Mesothelial cell of epicardium (in vitro differentiated cells): ENCODE data around the gene CABS1. TPM values are rescaled to one million over a fixed set of nuclear protein-coding genes. Genes with fewer than 3 reads are reported as not detected.

Source experiments
- DNase-seq, 2 experiments: peaks; one replicate each; pipeline ENCODE4 v3.0.0; 2021; ENCODE audit warnings: low spot score in 2 of 2; ENCODE audit not compliant: unreplicated experiment in 2 of 2
- H3K27ac Mint-ChIP-seq: 2 replicates; pipeline ENCODE4 v1.8.0; 2021; ENCODE audit warnings: mixed read lengths
- H3K27me3 Mint-ChIP-seq: 2 replicates; pipeline ENCODE4 v1.8.0; 2021; ENCODE audit warnings: low read depth, mixed read lengths
- H3K36me3 Mint-ChIP-seq: 2 replicates; pipeline ENCODE4 v1.8.0; 2021; ENCODE audit warnings: mixed read lengths
- H3K4me1 Mint-ChIP-seq: 2 replicates; pipeline ENCODE4 v1.8.0; 2021; ENCODE audit warnings: mixed read lengths
- H3K4me3 Mint-ChIP-seq: 2 replicates; pipeline ENCODE4 v1.8.0; 2021; ENCODE audit warnings: mild to moderate bottlenecking, moderate library complexity, mixed read lengths
- H3K9me3 Mint-ChIP-seq: 2 replicates; pipeline ENCODE4 v1.8.0; 2021; ENCODE audit warnings: mixed read lengths
- CTCF ChIP-seq: fragments of 200-600 bp; sonication (generic); IDR thresholded peaks from one replicate; pipeline ENCODE4 v1.5.0; 2021; ENCODE audit warnings: antibody characterized with exemption; ENCODE audit not compliant: unreplicated experiment
- total RNA-seq: library from RNA; stranded (reverse); gene quantifications from 3 replicates; pipeline ENCODE4 v1.2.1, GENCODE V29; 2021

CABS1 gene
- total RNA-seq, 1 donor from 2014 or later, result 0.69 TPM

- TF ChIP-seq CTCF, result no peak
- no peak overlapping the region for H3K4me3 Mint-ChIP-seq
- no peaks in the 10 kb centered on the region for H3K9me3 Mint-ChIP-seq
- peaks cover 3% of the 10 kb centered on the region for H3K4me1 Mint-ChIP-seq
- DNase-seq, result no peak
- H3K27ac Mint-ChIP-seq, result no peak overlapping the region
- no peaks in the 10 kb centered on the region for H3K27me3 Mint-ChIP-seq
- H3K36me3 Mint-ChIP-seq, result no peaks in the 10 kb centered on the region
These were observed 45.8 kb downstream of the CABS1 start for GRCh38 chr4:70380578-70380977.

- no peaks in the 10 kb centered on the region for H3K27me3 Mint-ChIP-seq
These were observed 48.0 kb downstream of the CABS1 start, which contains the start of gene SMR3B for GRCh38 chr4:70382691-70383181. TSS of gene SMR3B (plus strand) at chr4:70383131. CDS start at chr4:70384511, 1,380 bp downstream.

More at GRCh38 chr4:70382691-70383181, 48.0 kb downstream of the CABS1 start, which contains the start of gene SMR3B:
- no peak for DNase-seq
- Mint-ChIP-seq H3K4me3 (no peak within 1 kb of the TSS), H3K27ac (no peak within 1 kb of the TSS), H3K4me1 (peaks cover 3% of the 10 kb centered on the region), H3K36me3 (no peaks in the 10 kb centered on the region), H3K9me3 (no peaks in the 10 kb centered on the region)
- TF ChIP-seq CTCF, result no peak

Other genes starting within 250 kb of the CABS1 start
- not detected in 3 replicates for gene PRR27, start 180.7 kb upstream of the CABS1 start, total RNA-seq
- gene ODAM, start 139.3 kb upstream of the CABS1 start, total RNA-seq, result 2.8 to 3.2 TPM (median 3.1 TPM) in 3 replicates
- gene FDCSP, start 108.9 kb upstream of the CABS1 start, total RNA-seq, result 0.72 to 1.5 TPM (median 0.75 TPM) in 3 replicates
- gene CSN3, start 92.4 kb upstream of the CABS1 start, total RNA-seq, result not detected in 3 replicates
- gene SMR3A, start 25.8 kb downstream of the CABS1 start, total RNA-seq, result not detected in 3 replicates
- gene SMR3B, start 48.1 kb downstream of the CABS1 start, total RNA-seq, result not detected in 3 replicates
- gene OPRPN, start 63.0 kb downstream of the CABS1 start, total RNA-seq, result not detected in 3 replicates
- gene MUC7, start 137.2 kb downstream of the CABS1 start, total RNA-seq, result not detected in 3 replicates
- gene AMTN, start 183.6 kb downstream of the CABS1 start, total RNA-seq, result not detected in 3 replicates